Tibial nerve (tissue), 4 donors: ENCODE results near the gene SLC6A16.

Experiments
- EP300 ChIP-seq, 2 donors: sonication (generic); formaldehyde crosslinking; IDR thresholded peaks; one replicate each; pipeline ENCODE4 v1.6.1; 2017; ENCODE audit warnings: antibody characterized with exemption in 2 of 2, mild to moderate bottlenecking in 1 of 2
- TF ChIP-seq, protein P1 (sequence below), 5 experiments: fragments of 200-600 bp in 3 of 5; fragments of 450-650 bp in 2 of 5; sonication (generic) in 3 of 5; IDR thresholded peaks; one replicate each; pipeline ENCODE4 v1.5.1; 2016 to 2019; ENCODE audit warnings: antibody characterized with exemption in 5 of 5, mild to moderate bottlenecking in 3 of 5, moderate library complexity in 2 of 5

DNA sequence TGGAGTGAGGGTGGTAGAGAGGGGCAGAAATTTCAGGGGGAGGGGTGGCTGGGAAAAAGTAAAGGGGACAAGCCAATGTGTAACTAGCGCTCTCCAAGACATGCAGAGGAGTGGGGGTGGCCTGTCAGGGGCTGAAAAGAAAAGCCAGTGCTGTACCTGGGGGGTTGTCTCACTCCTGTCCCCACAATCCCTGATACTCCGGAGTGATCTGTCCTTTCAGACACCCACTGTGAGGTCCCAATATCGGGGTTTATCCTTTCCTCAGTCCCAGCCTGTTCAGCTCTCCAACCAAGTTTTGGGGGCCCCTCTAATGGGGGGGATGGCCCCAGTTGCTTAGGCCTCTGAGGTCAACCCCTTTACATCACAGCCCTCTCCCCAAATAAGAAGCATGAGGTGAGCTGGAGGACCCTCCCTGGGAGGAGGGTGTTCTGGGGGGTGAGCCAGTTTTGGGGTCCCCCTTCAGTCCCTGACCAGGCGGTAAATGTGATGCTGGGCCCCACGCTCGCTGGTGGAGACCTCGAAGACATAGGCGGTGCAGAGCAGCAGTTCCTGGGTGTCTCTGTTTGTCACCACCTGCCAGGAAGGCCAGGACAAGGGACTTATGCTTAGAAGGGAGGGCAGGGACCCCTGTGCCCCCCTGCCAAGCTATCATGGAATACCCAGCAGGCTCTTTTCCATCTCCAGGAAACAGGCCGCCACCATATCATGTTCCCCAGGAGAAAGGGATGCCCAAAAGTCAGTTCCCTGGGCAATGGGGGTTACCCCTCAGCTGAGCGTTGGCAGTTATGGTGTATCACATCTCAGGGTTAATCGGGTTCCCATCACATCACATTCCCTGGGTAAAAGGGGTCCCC lies 16.1 kb upstream of the SLC6A16 start:
- no peak for TF ChIP-seq EP300 (IDR thresholded peaks at IDR 0.05)
- TF ChIP-seq, protein P1, sequence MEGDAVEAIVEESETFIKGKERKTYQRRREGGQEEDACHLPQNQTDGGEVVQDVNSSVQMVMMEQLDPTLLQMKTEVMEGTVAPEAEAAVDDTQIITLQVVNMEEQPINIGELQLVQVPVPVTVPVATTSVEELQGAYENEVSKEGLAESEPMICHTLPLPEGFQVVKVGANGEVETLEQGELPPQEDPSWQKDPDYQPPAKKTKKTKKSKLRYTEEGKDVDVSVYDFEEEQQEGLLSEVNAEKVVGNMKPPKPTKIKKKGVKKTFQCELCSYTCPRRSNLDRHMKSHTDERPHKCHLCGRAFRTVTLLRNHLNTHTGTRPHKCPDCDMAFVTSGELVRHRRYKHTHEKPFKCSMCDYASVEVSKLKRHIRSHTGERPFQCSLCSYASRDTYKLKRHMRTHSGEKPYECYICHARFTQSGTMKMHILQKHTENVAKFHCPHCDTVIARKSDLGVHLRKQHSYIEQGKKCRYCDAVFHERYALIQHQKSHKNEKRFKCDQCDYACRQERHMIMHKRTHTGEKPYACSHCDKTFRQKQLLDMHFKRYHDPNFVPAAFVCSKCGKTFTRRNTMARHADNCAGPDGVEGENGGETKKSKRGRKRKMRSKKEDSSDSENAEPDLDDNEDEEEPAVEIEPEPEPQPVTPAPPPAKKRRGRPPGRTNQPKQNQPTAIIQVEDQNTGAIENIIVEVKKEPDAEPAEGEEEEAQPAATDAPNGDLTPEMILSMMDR (IDR thresholded peaks at IDR 0.05) = no peak
